Inflammatory macrophage treated with lipopolysaccharide for 4 hours (primary cell): ENCODE results near the gene TMEM80.
"Not testable (repeated sequence)": the region's sequence is repeated elsewhere in the genome, so short reads cannot be mapped to it uniquely, and the experiment has no call there.

ENCODE experiments used
- DNase-seq: peaks from one replicate; pipeline ENCODE4 v3.0.0-alpha.2; 2020

Gene TMEM80

GRCh38 chr11:680476-680875, 15.1 kb upstream of the TMEM80 start:
- no peak for DNase-seq

- DNase-seq: no peak
Observed at GRCh38 chr11:680970-681369, 14.6 kb upstream of the TMEM80 start.

GRCh38 chr11:686451-687243, 9.0 kb upstream of the TMEM80 start:
- no peak for DNase-seq

- no peak for DNase-seq
Observed at GRCh38 chr11:687751-688150, 7.9 kb upstream of the TMEM80 start.

GRCh38 chr11:688681-689080, 6.9 kb upstream of the TMEM80 start:
- no peak for DNase-seq

- no peak for DNase-seq
Observed at GRCh38 chr11:689625-690024, 6.0 kb upstream of the TMEM80 start.

- DNase-seq: not testable (repeated sequence)
Observed at GRCh38 chr11:690244-690643, 5.4 kb upstream of the TMEM80 start.

GRCh38 chr11:690738-691633, 4.6 kb upstream of the TMEM80 start:
- DNase-seq: no peak

GRCh38 chr11:691710-692590, 3.7 kb upstream of the TMEM80 start:
- no peak for DNase-seq

- DNase-seq: no peak
Observed at GRCh38 chr11:692824-693414, 2.7 kb upstream of the TMEM80 start.

GRCh38 chr11:693415-693831, 2.2 kb upstream of the TMEM80 start:
- DNase-seq: peak; percentile 14

- no peak for DNase-seq
Observed at GRCh38 chr11:693887-694562, 1.6 kb upstream of the TMEM80 start.

- DNase-seq: peak; percentile 99
Observed at GRCh38 chr11:694563-695287, 891 bp upstream of the TMEM80 start, which contains the start of gene DEAF1. Gene DEAF1 (minus strand): TSS chr11:695222. CDS start chr11:695047, 175 bp downstream.

- no peak for DNase-seq
Observed at GRCh38 chr11:695288-695537, 403 bp upstream of the TMEM80 start.

GRCh38 chr11:696955-697491, 1.4 kb downstream of the TMEM80 start:
- peak; percentile 90 for DNase-seq

GRCh38 chr11:697811-698311, 2.2 kb downstream of the TMEM80 start:
- DNase-seq: no peak

GRCh38 chr11:698493-699115, 3.0 kb downstream of the TMEM80 start:
- no peak for DNase-seq

GRCh38 chr11:699116-699508, 3.5 kb downstream of the TMEM80 start:
- no peak for DNase-seq

- DNase-seq: no peak
Observed at GRCh38 chr11:699753-700152, 4.1 kb downstream of the TMEM80 start.

- DNase-seq: no peak
Observed at GRCh38 chr11:701741-702461, 6.3 kb downstream of the TMEM80 start.
